NB4 (cell line): ENCODE measurements around the gene KITLG.

Source experiments
- DNase-seq: peaks from one replicate; pipeline ENCODE4 v3.0.0; 2010; ENCODE audit warnings: low read depth
- H3K4me3 ChIP-seq: one replicate; pipeline ENCODE4 v1.5.1; 2011; ENCODE audit warnings: mild to moderate bottlenecking, low read depth, low read length, moderate library complexity
- MYC ChIP-seq: IDR thresholded peaks from 2 replicates; pipeline ENCODE4 v1.6.1; 2011; ENCODE audit warnings: low read depth, low read length
- POLR2A ChIP-seq: IDR thresholded peaks from 2 replicates; pipeline ENCODE4 v1.6.1; 2011; ENCODE audit warnings: mild to moderate bottlenecking; ENCODE audit not compliant: insufficient read length; ENCODE audit errors: extremely low read depth
- TF ChIP-seq, protein P1 (sequence below): IDR thresholded peaks from 2 replicates; pipeline ENCODE4 v1.6.1; 2011; ENCODE audit warnings: low read depth, low read length
- TF ChIP-seq, protein P2 (sequence below): IDR thresholded peaks from one replicate; pipeline ENCODE4 v1.5.1; 2012; ENCODE audit warnings: low read depth, low read length

Gene KITLG

DNA sequence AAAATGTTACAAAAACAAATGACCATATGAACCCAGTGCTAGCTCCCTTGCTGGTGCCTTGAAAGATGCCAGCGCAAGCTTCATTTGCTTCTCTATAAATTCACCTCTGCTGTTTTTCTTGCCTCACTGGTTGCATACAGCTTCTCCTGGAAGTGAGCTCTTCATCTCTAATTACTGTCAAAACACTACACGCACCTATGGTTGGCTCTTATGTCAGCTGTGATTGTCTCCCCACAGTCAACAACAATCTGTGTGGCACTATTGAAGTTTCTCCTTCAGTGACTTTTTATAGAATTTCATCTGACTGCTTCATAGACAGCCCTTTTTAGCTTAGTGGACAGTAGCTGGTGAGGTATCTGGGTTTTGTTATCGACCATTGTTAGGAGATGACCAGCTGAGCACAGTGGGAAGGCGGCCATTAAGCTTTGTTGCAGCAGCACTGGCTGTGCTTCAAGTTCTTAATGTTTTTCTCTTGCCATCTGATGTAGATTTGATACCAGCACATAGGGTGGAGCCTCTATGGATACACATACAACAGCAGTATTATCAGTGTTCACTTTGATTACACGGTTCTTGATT is 131.8 kb downstream of the KITLG start:
- TF ChIP-seq, protein P1, sequence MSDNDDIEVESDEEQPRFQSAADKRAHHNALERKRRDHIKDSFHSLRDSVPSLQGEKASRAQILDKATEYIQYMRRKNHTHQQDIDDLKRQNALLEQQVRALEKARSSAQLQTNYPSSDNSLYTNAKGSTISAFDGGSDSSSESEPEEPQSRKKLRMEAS, result no peak
- TF ChIP-seq POLR2A, result no peak
- TF ChIP-seq, protein P2, sequence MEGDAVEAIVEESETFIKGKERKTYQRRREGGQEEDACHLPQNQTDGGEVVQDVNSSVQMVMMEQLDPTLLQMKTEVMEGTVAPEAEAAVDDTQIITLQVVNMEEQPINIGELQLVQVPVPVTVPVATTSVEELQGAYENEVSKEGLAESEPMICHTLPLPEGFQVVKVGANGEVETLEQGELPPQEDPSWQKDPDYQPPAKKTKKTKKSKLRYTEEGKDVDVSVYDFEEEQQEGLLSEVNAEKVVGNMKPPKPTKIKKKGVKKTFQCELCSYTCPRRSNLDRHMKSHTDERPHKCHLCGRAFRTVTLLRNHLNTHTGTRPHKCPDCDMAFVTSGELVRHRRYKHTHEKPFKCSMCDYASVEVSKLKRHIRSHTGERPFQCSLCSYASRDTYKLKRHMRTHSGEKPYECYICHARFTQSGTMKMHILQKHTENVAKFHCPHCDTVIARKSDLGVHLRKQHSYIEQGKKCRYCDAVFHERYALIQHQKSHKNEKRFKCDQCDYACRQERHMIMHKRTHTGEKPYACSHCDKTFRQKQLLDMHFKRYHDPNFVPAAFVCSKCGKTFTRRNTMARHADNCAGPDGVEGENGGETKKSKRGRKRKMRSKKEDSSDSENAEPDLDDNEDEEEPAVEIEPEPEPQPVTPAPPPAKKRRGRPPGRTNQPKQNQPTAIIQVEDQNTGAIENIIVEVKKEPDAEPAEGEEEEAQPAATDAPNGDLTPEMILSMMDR, result no peak
- TF ChIP-seq MYC, result no peak
- no peak for DNase-seq
- H3K4me3 ChIP-seq, result no peak overlapping the region

DNA sequence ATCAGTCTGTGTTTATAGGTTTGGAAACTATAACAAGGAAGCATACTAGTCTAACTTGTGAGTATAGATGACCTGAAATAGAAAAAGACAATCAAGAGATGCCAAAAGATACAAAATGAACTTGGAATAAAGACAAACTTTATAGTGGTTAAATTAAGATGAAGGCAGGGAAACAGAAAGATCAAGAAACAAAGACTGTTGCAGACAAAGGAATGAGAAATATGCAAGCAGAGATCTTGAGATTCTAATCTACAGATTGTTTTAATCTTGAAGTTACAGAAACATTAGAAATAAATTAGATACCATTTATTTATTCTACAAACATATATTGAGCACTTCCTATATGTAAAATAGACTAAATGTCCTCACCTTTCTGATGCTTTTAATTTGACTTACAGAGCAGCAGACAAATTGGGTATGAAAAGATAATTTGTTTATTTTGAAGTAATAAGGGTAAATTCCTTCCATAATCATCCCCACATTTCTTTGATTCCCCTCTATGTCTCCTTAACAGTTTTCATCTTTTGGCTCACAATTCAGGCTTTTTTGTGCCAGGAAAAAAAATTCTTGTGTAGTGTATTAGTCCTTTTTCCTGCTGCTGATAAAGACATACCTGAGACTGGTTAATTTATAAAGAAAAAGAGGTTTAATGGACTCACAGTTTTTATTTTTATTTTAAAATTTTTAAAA is 134.4 kb downstream of the KITLG start:
- no peak for DNase-seq
- TF ChIP-seq, protein P2, result no peak
- TF ChIP-seq POLR2A (no peak), MYC (no peak)
- TF ChIP-seq, protein P1, result no peak
- H3K4me3 ChIP-seq, result no peak overlapping the region

DNA sequence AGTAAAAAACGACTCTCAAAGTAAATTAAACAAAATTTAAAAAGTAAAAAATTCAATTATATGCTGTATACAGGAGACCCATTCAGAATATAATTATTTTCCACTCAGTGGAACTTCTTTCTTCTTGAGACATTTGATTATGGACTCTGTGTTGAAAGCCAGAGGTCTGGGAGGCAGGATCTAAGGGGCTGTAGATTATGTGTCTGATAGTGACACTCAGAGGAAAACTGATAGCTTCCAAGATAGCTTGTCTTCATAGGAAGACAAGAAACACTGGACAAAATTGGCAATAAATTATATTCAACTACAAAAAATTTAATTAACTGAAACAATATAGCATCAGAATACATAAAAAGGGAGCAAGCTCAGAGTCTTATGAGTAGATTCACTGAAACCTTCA is 135.8 kb downstream of the KITLG start:
- DNase-seq, result no peak
- no peak overlapping the region for H3K4me3 ChIP-seq
- TF ChIP-seq, protein P1, result no peak
- no peak for TF ChIP-seq POLR2A
- TF ChIP-seq, protein P2, result no peak
- no peak for TF ChIP-seq MYC
